ENCODE data around the gene FZD1. TPM values are rescaled to one million over a fixed set of nuclear protein-coding genes. Genes with fewer than 3 reads are reported as not detected.

The FZD1 gene
- total RNA-seq, 4 donors from 2014 or later, result 66.4 to 127 (median 114) TPM

DNA sequence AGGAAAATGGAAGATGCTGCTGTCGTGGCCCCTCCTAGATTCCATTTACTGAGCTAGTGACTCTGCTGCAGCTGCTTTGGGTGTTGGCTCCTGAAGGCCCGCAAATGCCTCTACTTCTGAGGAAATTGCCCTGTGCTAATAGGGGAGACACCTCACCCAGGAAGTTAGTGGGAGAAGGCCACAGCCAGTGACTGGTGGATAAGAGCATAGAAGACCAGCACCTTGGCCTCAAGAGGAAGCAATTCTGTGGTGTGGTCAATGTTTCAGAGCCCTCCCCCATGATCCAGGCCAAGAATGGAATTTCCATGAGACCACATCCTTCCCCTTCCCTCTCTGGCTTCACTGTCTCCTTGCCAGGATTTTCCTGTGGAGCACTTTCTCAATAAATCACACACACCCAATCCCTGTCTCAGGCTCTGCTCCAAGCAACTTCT, 25.0 kb upstream of the FZD1 start:
- Histone ChIP-seq H3K27ac (no peak overlapping the region), H3K9me3 (no peaks in the 10 kb centered on the region), H3K36me3 (no peaks in the 10 kb centered on the region), H3K4me1 (peaks cover 4 to 14% of the 10 kb centered on the region in 2 donors), H3K4me3 (replicated peaks in 1 of 3) (no peak overlapping the region), H3K27me3 (no peaks in the 10 kb centered on the region)
- intact Hi-C loops (cut with DNase I), result no loop called here
- TF ChIP-seq POLR2A (IDR thresholded peaks at IDR 0.05), result no peak
- TF ChIP-seq, protein P1, sequence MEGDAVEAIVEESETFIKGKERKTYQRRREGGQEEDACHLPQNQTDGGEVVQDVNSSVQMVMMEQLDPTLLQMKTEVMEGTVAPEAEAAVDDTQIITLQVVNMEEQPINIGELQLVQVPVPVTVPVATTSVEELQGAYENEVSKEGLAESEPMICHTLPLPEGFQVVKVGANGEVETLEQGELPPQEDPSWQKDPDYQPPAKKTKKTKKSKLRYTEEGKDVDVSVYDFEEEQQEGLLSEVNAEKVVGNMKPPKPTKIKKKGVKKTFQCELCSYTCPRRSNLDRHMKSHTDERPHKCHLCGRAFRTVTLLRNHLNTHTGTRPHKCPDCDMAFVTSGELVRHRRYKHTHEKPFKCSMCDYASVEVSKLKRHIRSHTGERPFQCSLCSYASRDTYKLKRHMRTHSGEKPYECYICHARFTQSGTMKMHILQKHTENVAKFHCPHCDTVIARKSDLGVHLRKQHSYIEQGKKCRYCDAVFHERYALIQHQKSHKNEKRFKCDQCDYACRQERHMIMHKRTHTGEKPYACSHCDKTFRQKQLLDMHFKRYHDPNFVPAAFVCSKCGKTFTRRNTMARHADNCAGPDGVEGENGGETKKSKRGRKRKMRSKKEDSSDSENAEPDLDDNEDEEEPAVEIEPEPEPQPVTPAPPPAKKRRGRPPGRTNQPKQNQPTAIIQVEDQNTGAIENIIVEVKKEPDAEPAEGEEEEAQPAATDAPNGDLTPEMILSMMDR (IDR thresholded peaks at IDR 0.05), result no peak
- no peak for DNase-seq
- whole genome bisulfite sequencing, 2 donors, result 50 to 86% methylated on average over 2 of the region's 2 CpGs

DNA sequence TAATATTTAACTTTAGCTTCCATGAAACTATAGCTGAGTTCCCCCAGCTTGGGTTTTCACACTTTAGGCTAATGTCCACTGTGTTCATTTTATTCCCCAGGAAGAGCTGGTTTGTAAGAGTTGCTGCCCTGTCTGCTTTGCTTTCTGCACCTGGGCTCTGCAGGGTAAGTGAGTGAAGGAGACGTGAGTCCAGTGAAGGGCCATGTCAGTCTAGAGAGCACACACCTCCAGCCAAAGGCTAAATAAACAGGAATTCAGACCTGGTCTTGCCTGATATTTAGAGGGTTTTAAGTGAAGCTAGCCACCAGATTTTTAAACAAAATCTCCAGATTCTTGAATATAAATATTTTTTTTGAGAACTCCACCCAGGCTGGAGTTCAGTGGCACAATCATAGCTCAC, 24.5 kb upstream of the FZD1 start:
- intact Hi-C loops (cut with DNase I), result no loop called here
- H3K9me3 ChIP-seq, result no peaks in the 10 kb centered on the region
- peak; percentile 42 to 49 for DNase-seq
- no peaks in the 10 kb centered on the region for H3K36me3 ChIP-seq
- 45 to 52% methylated on average over 1 of the region's 1 CpG for WGBS, 2 donors
- no peak overlapping the region for H3K4me3 ChIP-seq (replicated peaks in 1 of 3)
- H3K27me3 ChIP-seq, result no peaks in the 10 kb centered on the region
- TF ChIP-seq, protein P1 (IDR thresholded peaks at IDR 0.05), result no peak
- TF ChIP-seq POLR2A (IDR thresholded peaks at IDR 0.05), result no peak
- peaks cover 4 to 14% of the 10 kb centered on the region in 2 donors for H3K4me1 ChIP-seq
- no peak overlapping the region for H3K27ac ChIP-seq

DNA sequence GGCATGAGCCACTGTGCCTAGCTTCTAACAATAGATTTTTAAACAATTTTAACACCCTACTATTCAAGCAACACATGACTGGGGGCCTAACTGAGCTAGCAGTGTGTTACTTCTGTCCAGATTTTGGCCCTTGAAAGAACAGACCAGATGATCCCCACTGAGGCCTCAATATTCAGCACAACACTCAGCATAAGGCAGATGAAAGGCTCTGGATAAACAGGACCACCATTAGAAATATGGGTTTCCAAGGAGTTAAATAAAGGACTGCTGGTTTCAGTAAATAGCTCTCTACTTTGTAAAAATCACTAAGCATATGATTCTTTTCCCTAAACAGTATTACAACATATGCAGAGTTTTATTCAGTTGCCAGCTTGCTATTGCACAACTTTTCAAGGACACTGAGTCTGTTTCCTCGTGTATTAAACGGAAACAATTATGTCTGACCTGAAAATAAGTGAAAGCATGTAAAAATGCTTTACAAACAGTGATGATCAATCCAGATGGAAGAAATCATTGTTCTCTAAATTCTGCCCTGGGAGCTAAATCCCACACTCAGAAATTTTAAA, 23.8 kb upstream of the FZD1 start:
- Histone ChIP-seq H3K4me1 (peaks cover 4 to 14% of the 10 kb centered on the region in 2 donors), H3K4me3 (replicated peaks in 1 of 3) (no peak overlapping the region), H3K27me3 (no peaks in the 10 kb centered on the region), H3K9me3 (no peaks in the 10 kb centered on the region), H3K36me3 (no peaks in the 10 kb centered on the region), H3K27ac (no peak overlapping the region)
- no peak for DNase-seq
- intact Hi-C loops (cut with DNase I), result no loop called here
- WGBS, 2 donors, result 39 to 44% methylated on average over 2 of the region's 2 CpGs
- TF ChIP-seq, protein P1 (IDR thresholded peaks at IDR 0.05), result no peak
- TF ChIP-seq POLR2A (IDR thresholded peaks at IDR 0.05), result no peak

DNA sequence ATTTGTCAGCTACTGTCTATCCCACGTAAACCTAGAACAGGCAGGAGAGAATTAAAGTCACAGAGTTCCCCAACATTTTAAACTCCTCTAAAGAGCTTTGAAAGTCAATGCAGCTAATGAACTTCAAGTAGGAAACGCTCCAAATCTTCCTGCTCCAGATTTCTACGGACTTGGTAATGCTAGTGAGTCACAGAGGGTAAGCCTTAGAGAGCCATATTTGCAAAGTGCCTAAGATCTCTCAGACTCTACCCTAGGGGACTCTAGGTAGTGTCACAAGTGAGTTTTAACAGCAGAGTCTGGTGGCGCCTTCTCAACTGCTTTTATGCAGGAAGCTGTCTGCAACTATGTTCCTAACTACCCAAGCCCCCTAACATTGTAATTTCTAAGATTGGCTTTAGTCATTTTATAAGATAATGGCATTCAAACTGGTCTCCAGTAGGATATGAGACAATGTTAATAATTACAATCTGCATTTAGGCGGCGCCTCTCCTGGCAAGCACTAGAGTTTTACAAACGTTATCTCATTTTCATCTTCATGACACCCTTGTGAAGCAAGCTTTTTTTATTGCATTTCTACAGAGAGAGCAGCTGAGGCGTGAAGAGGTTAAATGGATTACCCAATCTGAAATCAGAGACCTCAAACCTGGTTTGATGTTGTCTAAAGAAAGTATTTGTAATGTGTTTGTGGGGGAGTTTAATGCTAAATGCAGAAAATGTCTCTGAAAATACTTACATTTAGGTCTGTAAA, 22.0 kb upstream of the FZD1 start:
- Histone ChIP-seq H3K36me3 (no peaks in the 10 kb centered on the region), H3K27me3 (no peaks in the 10 kb centered on the region), H3K9me3 (no peaks in the 10 kb centered on the region), H3K4me3 (replicated peaks in 1 of 3) (no peak overlapping the region), H3K4me1 (peaks cover 4 to 14% of the 10 kb centered on the region in 2 donors), H3K27ac (no peak overlapping the region)
- TF ChIP-seq, protein P1 (IDR thresholded peaks at IDR 0.05), result no peak
- no peak for TF ChIP-seq POLR2A (IDR thresholded peaks at IDR 0.05)
- no peak for DNase-seq
- intact Hi-C loops (cut with DNase I), result no loop called here
- 54 to 66% methylated on average over 8 of the region's 8 CpGs for WGBS, 2 donors
